Measurements from ENCODE around the gene ASCC1.

The ASCC1 gene

DNA sequence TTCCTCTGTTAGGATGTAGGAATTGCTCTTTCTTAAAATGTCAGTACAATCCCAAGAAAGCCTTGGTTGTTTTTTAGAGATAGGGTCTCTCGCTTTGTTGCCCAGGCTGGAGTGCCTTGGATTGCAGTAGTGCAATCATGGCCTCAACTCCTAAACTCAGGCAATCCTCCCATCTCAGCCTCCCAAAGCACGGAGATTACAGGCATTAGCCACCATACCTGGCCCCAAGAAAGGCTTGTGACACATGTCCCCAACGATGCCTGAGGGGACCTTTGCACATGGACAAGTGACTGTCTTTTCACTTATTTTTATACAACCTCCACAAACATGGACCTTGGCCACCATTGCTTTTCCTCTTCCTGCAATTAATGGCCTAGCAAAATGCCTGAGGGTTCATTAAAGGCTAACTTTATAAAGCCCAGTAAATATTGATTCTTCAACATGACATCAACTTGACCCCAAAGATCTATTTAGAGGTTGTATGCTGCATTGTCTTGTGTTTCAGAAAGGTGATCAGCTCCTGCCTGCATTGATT lies 117.7 kb downstream of the ASCC1 start:
- 0 out of 2 replicates have a peak, but pooled peaks cover 3% of the 10 kb centered on the region for H3K36me3 ChIP-seq (replicated peaks)
- H3K4me1 ChIP-seq: peaks cover 16% of the 10 kb centered on the region
- no peaks in the 10 kb centered on the region for H3K9me3 ChIP-seq
- no peak overlapping the region for H3K4me3 ChIP-seq
- H3K27me3 ChIP-seq (ENCODE audit: low read depth): peaks cover 8% of the 10 kb centered on the region; the same call in 1 of the 2 replicates
- DNase-seq (ENCODE audit: low spot score in 2 of 2): no peak
- in situ Hi-C loops (cut with MboI; ENCODE audit: low sequenced_read_pairs): no loop called here

DNA sequence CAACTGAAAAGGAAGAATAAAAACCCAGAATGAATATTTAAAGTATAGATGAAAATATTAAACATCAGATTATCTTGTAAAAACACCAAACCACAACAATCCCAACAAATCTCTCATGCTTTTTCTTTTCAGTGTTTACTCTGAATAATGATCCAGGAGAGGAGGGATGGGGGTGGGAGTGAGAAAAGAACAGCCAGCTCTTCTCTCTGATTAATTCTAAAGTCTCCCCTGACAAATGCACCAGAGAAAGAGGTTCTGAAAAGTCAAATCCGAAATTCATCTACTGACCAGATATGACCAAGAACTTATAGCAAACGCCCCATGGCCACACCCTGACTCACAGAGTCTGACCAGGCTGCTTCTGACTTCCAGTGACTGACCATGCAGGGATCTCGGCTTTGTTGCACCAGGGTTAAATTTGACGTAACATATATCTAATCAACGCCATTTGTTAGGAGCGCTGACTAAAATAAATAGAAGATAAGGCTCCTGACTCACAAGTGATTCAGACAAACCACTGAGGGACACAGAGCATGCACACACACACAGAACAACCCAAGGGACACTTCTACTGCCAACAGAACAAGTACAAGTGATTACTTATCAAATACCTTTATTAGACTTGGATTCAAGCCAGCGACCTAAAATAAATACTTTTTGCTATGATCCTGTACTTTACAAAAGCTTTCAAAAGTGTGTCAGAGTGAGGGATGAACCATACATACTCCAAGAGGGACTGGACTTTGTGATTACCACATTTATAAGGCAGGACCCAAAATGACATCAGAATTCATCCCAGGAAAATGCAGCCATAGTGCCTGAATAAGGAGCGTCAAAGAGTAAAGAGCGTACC lies 118.4 kb downstream of the ASCC1 start:
- Histone ChIP-seq H3K9me3 (no peaks in the 10 kb centered on the region), H3K27me3 (ENCODE audit: low read depth) (peaks cover 8% of the 10 kb centered on the region; the same call in 1 of the 2 replicates), H3K4me1 (peaks cover 16% of the 10 kb centered on the region), H3K4me3 (no peak overlapping the region), H3K36me3 (replicated peaks) (0 out of 2 replicates have a peak, but pooled peaks cover 3% of the 10 kb centered on the region)
- no peak for DNase-seq (ENCODE audit: low spot score in 2 of 2)
- in situ Hi-C loops (cut with MboI; ENCODE audit: low sequenced_read_pairs): no loop called here

DNA sequence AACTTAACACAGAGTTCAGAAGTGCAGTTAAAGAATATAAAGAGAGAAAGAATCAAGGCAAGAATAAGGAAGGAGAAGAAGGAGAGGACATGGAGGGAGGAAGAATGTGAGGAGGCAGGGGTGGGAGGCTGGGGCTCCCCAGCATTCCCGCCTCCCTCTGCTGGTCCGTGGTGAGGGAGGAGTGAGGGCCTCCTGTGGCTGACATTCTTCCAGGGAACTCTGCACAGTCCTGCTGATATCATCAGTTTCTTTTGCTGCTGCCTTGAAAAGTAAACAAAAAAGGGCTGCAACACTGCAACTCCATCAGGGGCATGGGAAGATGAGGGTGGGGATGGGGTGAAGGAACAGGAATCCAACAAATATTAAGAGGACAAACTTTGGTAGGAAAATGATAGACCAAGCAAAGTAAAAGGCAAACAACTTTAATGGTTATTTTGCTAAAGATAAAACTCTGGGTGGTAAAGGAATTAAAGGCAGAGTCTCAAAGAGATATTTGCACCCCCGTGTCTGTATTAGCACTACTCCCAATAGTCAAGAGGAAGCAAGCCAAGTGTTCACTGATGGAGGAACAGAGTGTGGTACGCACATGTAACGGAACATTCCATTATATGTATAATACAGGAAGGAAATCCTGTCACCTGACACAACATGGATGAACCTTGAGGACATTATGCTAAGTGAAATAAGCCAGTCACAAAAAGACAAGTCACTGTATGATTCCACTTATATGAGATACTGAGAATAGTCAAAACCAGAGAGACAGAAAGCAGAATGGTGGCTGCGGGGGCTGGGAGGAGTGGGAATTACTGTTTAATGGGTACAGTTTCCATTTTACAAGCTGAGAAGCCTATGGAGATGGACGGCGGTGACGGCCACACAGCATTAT lies 119.7 kb downstream of the ASCC1 start:
- no peak overlapping the region for H3K4me3 ChIP-seq
- no peak for DNase-seq (ENCODE audit: low spot score in 2 of 2)
- in situ Hi-C loops (cut with MboI; ENCODE audit: low sequenced_read_pairs): no loop called here
- H3K9me3 ChIP-seq: no peaks in the 10 kb centered on the region
- peaks cover 8% of the 10 kb centered on the region; the same call in 1 of the 2 replicates for H3K27me3 ChIP-seq (ENCODE audit: low read depth)
- peaks cover 16% of the 10 kb centered on the region for H3K4me1 ChIP-seq
- 0 out of 2 replicates have a peak, but pooled peaks cover 3% of the 10 kb centered on the region for H3K36me3 ChIP-seq (replicated peaks)

DNA sequence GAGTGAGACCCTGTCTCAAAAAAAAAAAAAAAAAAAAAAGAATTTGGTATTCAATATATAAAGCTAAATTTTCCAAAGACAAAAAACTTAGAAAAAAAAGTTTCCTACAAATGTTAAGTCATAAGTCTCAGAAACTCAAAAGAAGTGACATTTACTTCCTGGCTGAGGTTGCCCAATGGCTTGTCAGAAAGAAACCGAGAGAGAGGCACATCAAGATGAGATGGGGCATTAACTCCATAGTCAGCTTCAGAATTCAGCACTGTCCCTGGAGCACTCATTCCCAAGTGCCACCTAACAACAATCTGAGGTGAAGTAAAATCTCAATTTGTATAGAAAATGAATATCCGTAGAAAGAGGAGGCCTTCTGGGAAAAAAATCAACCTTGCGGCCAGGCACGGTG lies 120.9 kb downstream of the ASCC1 start:
- Histone ChIP-seq H3K4me1 (peaks cover 16% of the 10 kb centered on the region), H3K36me3 (replicated peaks) (0 out of 2 replicates have a peak, but pooled peaks cover 3% of the 10 kb centered on the region)
- in situ Hi-C loops (cut with MboI; ENCODE audit: low sequenced_read_pairs): no loop called here

DNA sequence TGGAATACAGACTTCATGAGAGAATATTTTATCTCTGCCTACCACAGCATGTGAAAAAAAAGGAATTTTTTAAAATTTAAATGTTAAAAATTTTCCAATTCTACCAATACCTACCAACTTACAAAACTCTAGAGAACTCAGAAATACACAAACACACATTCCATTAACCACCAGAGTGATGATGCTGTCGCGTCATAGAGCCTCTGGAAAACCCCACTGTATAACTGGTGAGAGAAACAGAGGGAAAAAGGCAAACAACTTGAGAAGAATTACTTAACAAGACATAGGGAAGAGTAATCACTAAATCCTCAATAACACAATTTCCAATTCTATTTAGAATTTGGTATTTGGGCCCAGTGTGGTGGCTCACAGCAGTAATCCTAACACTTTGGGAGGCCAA lies 121.5 kb downstream of the ASCC1 start:
- no peaks in the 10 kb centered on the region for H3K9me3 ChIP-seq
- DNase-seq (ENCODE audit: low spot score in 2 of 2): no peak
- peaks cover 11% of the 10 kb centered on the region; the same call in 1 of the 2 replicates for H3K27me3 ChIP-seq (ENCODE audit: low read depth)
- no peak overlapping the region for H3K4me3 ChIP-seq
- 0 out of 2 replicates have a peak, but pooled peaks cover 3% of the 10 kb centered on the region for H3K36me3 ChIP-seq (replicated peaks)
- in situ Hi-C loops (cut with MboI; ENCODE audit: low sequenced_read_pairs): no loop called here
- peaks cover 14% of the 10 kb centered on the region for H3K4me1 ChIP-seq

More for the DNA sequence above, 120.9 kb downstream of the ASCC1 start:
- Histone ChIP-seq H3K27me3 (ENCODE audit: low read depth) (peaks cover 11% of the 10 kb centered on the region; the same call in 1 of the 2 replicates), H3K9me3 (no peaks in the 10 kb centered on the region), H3K4me3 (no peak overlapping the region)
- DNase-seq (ENCODE audit: low spot score in 2 of 2): no peak

DNA sequence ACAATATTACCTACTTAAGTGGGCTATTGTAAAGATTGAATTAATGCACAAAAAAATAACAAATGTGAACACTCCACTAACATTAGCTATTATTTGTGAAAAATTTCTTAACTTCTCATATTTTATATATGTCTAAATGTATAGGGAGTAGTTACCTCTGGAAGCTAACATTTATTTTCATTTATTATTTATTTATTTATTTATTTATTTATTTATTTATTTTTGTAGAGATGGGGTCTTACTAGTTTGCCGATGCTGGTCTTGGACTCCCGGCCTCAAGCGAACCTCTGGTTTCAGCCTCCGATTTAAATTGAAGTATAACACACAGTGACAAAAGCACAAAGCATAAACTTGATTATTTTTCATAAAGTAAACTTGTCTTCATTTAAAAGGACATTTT lies 122.6 kb downstream of the ASCC1 start:
- in situ Hi-C loops (cut with MboI; ENCODE audit: low sequenced_read_pairs): no loop called here
- Histone ChIP-seq H3K4me1 (peaks cover 7% of the 10 kb centered on the region), H3K27me3 (ENCODE audit: low read depth) (peaks cover 16% of the 10 kb centered on the region), H3K4me3 (no peak overlapping the region), H3K36me3 (replicated peaks) (0 out of 2 replicates have a peak, but pooled peaks cover 3% of the 10 kb centered on the region), H3K9me3 (no peaks in the 10 kb centered on the region)
- DNase-seq (ENCODE audit: low spot score in 2 of 2): no peak

DNA sequence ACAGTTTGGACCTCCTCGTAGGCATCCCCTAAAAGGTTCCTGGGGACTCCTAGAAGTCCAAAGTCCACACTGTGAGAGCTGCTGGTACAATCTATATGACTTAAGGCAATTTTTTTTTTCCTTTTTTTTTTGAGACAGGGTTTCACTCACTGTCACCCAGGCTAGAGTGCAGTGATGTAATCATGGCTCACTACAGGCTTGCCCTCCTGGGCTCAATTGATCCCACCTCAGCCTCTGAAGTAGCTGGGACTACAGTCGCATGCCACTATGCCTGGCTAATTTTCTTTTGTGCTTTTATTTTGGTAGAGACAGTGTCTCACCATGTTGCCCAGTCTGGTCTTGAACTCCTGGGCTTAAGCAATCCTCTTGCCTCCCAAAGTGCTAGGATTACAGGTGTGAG lies 123.1 kb downstream of the ASCC1 start:
- Histone ChIP-seq H3K4me3 (no peak overlapping the region), H3K9me3 (no peaks in the 10 kb centered on the region), H3K27me3 (ENCODE audit: low read depth) (peaks cover 19% of the 10 kb centered on the region), H3K36me3 (replicated peaks) (0 out of 2 replicates have a peak, but pooled peaks cover 3% of the 10 kb centered on the region), H3K4me1 (peaks cover 2% of the 10 kb centered on the region; the same call in 1 of the 2 replicates)
- in situ Hi-C loops (cut with MboI; ENCODE audit: low sequenced_read_pairs): no loop called here
- DNase-seq (ENCODE audit: low spot score in 2 of 2): no peak

DNA sequence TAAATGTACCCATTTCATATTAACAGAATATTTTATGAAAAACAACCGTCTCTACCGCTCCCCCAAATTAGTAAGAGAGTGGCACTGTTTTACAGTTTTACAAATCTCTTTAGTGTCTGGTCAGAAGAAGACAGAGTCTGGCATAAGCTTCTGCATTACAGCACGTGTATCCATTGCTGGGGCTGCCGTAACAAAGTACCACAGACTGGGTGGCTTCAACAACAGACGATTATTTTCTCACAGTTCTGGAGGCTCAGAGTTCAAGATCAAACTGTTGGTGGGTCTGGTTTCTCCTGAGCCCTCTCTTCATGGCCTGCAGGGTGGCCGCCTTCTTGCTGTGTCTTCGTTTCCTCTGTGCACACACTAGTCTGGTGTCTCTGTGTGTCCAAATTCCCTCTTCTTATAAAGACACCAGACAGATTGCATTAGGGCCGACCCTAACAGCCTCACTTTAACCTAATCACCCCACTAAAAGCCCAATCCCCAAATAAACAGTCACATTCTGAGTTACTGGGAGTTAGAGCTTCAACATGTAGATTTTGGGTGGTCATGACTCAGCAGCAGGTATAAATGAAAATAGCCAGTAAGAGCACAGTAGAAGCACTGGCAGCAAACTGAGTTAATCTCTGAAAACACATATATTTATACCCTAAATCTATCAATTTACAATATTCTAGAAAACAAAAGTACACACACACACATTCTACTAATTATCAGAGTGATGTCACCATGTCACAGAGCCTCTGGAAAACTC lies 123.7 kb downstream of the ASCC1 start:
- in situ Hi-C loops (cut with MboI; ENCODE audit: low sequenced_read_pairs): no loop called here
- Histone ChIP-seq H3K27me3 (ENCODE audit: low read depth) (peaks cover 20% of the 10 kb centered on the region), H3K4me1 (no peaks in the 10 kb centered on the region; the same call in 1 of the 2 replicates), H3K36me3 (replicated peaks) (0 out of 2 replicates have a peak, but pooled peaks cover 3% of the 10 kb centered on the region), H3K4me3 (no peak overlapping the region), H3K9me3 (no peaks in the 10 kb centered on the region)
- no peak for DNase-seq (ENCODE audit: low spot score in 2 of 2)

DNA sequence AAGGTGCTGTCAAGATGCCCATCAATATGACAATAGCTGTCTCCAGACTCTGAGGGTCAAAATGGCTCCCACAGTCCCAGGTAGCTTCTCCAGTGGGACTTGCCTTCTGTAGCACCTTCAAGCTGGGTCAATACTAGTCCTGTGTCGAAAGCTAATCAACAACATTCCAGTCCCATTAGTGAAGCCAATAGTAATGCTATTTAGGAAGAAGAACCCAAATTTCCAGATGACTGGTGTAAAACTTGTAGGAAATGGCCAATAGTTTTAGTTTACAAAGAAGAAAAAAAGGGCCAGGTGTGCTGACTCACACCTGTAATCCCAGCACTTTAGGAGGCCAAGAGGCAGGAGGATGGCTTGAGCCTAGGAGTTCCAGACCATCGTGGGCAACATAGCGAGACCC lies 125.8 kb downstream of the ASCC1 start:
- Histone ChIP-seq H3K27me3 (ENCODE audit: low read depth) (peaks cover 34% of the 10 kb centered on the region), H3K4me3 (no peak overlapping the region), H3K9me3 (no peaks in the 10 kb centered on the region), H3K36me3 (replicated peaks) (no peaks in the 10 kb centered on the region), H3K4me1 (no peaks in the 10 kb centered on the region; the same call in 1 of the 2 replicates)
- in situ Hi-C loops (cut with MboI; ENCODE audit: low sequenced_read_pairs): no loop called here
- no peak for DNase-seq (ENCODE audit: low spot score in 2 of 2)

DNA sequence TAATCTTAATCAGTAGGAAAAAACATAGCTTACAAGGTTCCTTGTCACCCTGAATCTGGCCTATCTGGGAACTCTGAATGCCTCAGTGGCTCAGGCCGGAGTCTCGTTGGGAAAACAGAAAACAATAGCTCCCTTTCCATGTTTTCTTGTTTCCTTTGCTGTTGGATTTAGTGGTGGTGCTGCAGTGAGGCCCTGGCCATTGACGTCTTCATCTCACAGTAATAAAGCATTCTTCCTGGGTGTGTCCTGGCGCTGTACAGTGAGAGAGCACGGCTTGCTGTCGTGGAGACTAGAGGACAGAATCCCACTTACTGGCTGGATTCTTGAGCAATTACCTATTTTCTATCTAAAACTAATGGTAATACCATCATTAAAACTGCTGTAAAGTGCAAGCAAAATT lies 126.5 kb downstream of the ASCC1 start:
- Histone ChIP-seq H3K4me3 (no peak overlapping the region), H3K27me3 (ENCODE audit: low read depth) (peaks cover 34% of the 10 kb centered on the region), H3K9me3 (no peaks in the 10 kb centered on the region), H3K36me3 (replicated peaks) (no peaks in the 10 kb centered on the region), H3K4me1 (no peaks in the 10 kb centered on the region; the same call in 1 of the 2 replicates)
- in situ Hi-C loops (cut with MboI; ENCODE audit: low sequenced_read_pairs): no loop called here
- DNase-seq (ENCODE audit: low spot score in 2 of 2): no peak

DNA sequence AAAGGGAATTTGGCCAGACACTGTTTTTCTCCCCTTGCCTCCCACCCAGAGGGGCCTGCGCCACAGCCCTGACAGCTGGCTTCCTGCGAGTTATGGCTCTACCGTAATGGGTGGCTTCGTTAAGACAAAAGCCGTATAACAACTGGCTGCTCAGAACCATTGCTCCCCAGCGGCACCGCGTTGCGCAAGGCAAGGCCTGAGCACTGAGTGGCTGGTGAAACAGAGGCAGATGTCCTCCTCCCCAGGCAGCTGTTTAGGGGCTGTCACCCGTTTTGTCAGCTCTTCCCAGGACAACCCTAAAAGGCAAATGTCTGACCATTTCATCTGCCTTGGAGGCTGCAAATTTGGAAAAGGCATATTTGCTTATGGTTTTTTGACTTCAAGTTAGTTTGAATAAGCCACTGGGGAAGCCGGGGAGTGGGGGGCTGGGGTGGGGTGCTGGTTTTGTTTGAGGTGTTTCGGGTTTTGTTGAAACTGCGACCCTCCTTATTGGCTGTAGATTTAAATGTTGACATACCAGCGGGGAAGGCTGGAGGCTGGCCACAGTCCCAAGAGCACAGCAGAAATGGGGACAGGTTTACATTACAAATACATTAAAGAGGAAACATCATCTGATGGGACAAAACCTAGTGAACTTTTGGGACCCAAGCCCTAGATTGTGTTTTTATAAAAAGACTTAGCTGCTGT lies 127.0 kb downstream of the ASCC1 start:
- H3K9me3 ChIP-seq: no peaks in the 10 kb centered on the region
- H3K4me1 ChIP-seq: no peaks in the 10 kb centered on the region; the same call in 1 of the 2 replicates
- H3K27me3 ChIP-seq (ENCODE audit: low read depth): peaks cover 34% of the 10 kb centered on the region
- no peak overlapping the region for H3K4me3 ChIP-seq
- no peaks in the 10 kb centered on the region for H3K36me3 ChIP-seq (replicated peaks)
- in situ Hi-C loops (cut with MboI; ENCODE audit: low sequenced_read_pairs): no loop called here
- no peak for DNase-seq (ENCODE audit: low spot score in 2 of 2)
